Right lobe of liver (tissue), 6 donors: Measurements from ENCODE around the gene SNHG17. TPM values are rescaled to one million over a fixed set of nuclear protein-coding genes. Genes with fewer than 3 reads are reported as not detected.

Experiments used
- ATAC-seq, 4 donors: fragments of 200-7000 bp; cut with Tn5 transposase; one replicate each; pipeline ENCODE4 v1.9.1; 2020; ENCODE audit warnings: mild to moderate bottlenecking in 4 of 4, moderate library complexity in 4 of 4
- DNase-seq, 3 donors: peaks; one replicate each; pipeline ENCODE4 v3.0.0-alpha.2; 2020
- H3K27ac ChIP-seq, 3 donors: fragments of 200-600 bp; one replicate each; pipeline ENCODE4 v1.8.0; 2022
- H3K27me3 ChIP-seq, 2 donors: fragments of 200-600 bp; one replicate each; pipeline ENCODE4 v1.8.0; 2022
- H3K36me3 ChIP-seq, 4 donors: fragments of 200-600 bp; sonication (generic) in 1 of 4; one replicate each; pipeline versions ENCODE4 v1.5.1 to v1.8.0; 2017 to 2022; ENCODE audit warnings: control low read depth in 1 of 4
- H3K4me1 ChIP-seq, 4 donors: fragments of 200-600 bp; sonication (generic) in 1 of 4; one replicate each; pipeline versions ENCODE4 v1.5.1 to v1.8.0; 2017 to 2022; ENCODE audit warnings: control low read depth in 1 of 4
- H3K4me3 ChIP-seq, 3 donors: fragments of 200-600 bp; one replicate each; pipeline ENCODE4 v1.8.0; 2022
- H3K9me3 ChIP-seq, 4 donors: fragments of 200-600 bp; sonication (generic) in 1 of 4; one replicate each; pipeline versions ENCODE4 v1.5.1 to v1.8.0; 2017 to 2022; ENCODE audit warnings: control low read depth in 1 of 4
- POLR2A ChIP-seq: fragments of 450-650 bp; IDR thresholded peaks from one replicate; pipeline ENCODE4 v1.6.1; 2017; ENCODE audit warnings: antibody characterized with exemption, mild to moderate bottlenecking
- WGBS: methylation state at CpG from one replicate; pipeline ENCODE4 v1.1.6; 2018; ENCODE audit warnings: low coverage, low lambda C conversion rate; ENCODE audit not compliant: insufficient coverage; ENCODE audit errors: missing lambda C conversion rate; 5-methylcytosine and 5-hydroxymethylcytosine counted together
- intact Hi-C, 2 donors: fragments of 100-400 bp; cut with DNase I; formaldehyde crosslinking; loops; one replicate each; pipeline versions ENCODE4 v1.11.2 to v1.14.1; 2022
- total RNA-seq, 6 experiments: library from RNA; depleted of rRNA in 2 of 6; stranded (reverse); fragments of >200 nt in 2 of 6; fragmentation: NEBNext Ultra II Directional in 3 of 6; extraction: Animal tissue kit (Norgen Biotek cat#: 25700) in 3 of 6; gene quantifications; one replicate each; pipeline versions ENCODE4 v1.1.0 to v1.2.4, GENCODE V29; 2016 to 2023
- TF ChIP-seq, protein P1 (sequence below), 4 donors: fragments of 200-600 bp in 3 of 4; fragments of 450-650 bp in 1 of 4; IDR thresholded peaks; one replicate each; pipeline versions ENCODE4 v1.5.1 to v1.8.0; 2016 to 2022; ENCODE audit warnings: antibody characterized with exemption in 4 of 4, mild to moderate bottlenecking in 2 of 4
- donor health status: DM: no; HTN: yes; CAD: no.
- donor health status: DM: no; HTN: no; CAD: no.
- donor health status: DM: no; HTN: no; CAD: no.
- donor health status: DM: no; HTN: yes; CAD: no.
- donor health status: DM: no; HTN: yes; CAD: no.

The SNHG17 gene
- total RNA-seq, 6 experiments from 2014 or later, result 2.5 to 21.8 (median 8.5) TPM

DNA sequence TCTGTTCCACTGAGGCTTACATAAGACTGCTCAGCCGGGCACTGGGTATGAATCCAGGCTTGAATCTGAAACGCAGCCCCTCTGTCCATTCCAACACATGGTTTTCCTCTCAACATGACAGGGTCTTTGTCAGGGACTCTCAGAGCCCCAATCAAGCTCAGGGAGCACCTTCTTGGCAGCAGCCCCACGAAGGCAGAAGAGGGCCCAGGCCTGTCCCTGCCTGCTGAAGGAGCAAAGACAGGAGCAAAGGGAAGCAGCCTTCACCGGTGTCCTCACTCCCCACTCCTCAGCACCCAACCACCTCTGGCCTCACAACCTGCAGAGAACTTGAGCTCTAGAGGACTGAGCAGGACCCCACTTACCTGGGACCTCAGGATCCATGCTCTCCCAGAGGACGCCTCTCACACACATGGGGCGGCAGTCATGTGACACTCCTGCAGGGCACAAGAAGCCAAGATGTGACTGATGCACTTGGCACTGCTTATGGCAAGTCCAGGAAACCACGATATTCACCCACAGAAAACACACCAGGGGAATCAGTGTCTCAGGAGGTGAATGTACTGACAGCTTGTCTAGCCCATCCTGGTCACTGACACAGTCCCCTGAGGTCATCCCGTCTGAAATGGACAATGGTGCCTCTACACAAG, 4.3 kb downstream of the SNHG17 start:
- intact Hi-C loops, result no loop called here
- Histone ChIP-seq H3K4me3 (no peak overlapping the region), H3K4me1 (peaks cover 0 to 28% (median 13%) of the 10 kb centered on the region in 4 donors), H3K36me3 (peaks cover 3 to 73% (median 23%) of the 10 kb centered on the region in 4 donors), H3K27ac (no peak overlapping the region), H3K9me3 (no peaks in the 10 kb centered on the region), H3K27me3 (no peaks in the 10 kb centered on the region)
- WGBS, result 60% methylated on average over 5 of the region's 8 CpGs
- no peak for TF ChIP-seq POLR2A
- TF ChIP-seq, protein P1, sequence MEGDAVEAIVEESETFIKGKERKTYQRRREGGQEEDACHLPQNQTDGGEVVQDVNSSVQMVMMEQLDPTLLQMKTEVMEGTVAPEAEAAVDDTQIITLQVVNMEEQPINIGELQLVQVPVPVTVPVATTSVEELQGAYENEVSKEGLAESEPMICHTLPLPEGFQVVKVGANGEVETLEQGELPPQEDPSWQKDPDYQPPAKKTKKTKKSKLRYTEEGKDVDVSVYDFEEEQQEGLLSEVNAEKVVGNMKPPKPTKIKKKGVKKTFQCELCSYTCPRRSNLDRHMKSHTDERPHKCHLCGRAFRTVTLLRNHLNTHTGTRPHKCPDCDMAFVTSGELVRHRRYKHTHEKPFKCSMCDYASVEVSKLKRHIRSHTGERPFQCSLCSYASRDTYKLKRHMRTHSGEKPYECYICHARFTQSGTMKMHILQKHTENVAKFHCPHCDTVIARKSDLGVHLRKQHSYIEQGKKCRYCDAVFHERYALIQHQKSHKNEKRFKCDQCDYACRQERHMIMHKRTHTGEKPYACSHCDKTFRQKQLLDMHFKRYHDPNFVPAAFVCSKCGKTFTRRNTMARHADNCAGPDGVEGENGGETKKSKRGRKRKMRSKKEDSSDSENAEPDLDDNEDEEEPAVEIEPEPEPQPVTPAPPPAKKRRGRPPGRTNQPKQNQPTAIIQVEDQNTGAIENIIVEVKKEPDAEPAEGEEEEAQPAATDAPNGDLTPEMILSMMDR (IDR thresholded peaks at IDR 0.05), result no peak
- ATAC-seq (peak in 1 of 4 donors; percentile 7), DNase-seq (peak in 1 of 3 donors; percentile 43)

GRCh38 chr20:38429301-38429700, 5.8 kb downstream of the SNHG17 start:
- TF ChIP-seq, protein P1 (IDR thresholded peaks at IDR 0.05), result no peak
- TF ChIP-seq POLR2A, result no peak
- Histone ChIP-seq H3K36me3 (peaks cover 13 to 88% (median 36%) of the 10 kb centered on the region in 4 donors), H3K4me3 (no peak overlapping the region), H3K27ac (no peak overlapping the region), H3K4me1 (peaks cover 0 to 28% (median 13%) of the 10 kb centered on the region in 4 donors), H3K27me3 (no peaks in the 10 kb centered on the region), H3K9me3 (no peaks in the 10 kb centered on the region)
- DNase-seq (no peak), ATAC-seq (no peak)
- 76% methylated on average over 2 of the region's 3 CpGs for WGBS
- intact Hi-C loops, result no loop called here

DNA sequence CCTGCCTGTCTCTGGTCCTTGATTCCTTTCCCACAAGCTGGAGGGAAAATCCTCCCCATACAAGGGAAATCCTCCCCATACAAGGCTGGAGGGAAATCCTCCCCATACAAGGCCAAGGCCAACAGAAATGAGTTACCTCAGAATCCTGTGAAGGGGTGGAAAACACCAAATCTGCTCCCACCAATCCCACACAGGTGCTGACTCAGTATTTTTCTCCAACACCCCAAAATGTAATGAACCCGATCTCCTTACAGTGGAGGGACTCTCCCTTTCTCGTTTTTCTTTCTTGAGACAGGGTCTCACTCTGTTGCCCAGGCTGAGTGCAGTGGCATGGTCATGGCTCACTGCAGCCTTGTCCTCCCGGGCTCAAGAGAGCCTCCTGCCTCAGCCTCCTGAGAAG, 6.3 kb downstream of the SNHG17 start:
- TF ChIP-seq, protein P1 (IDR thresholded peaks at IDR 0.05), result no peak
- no peak for TF ChIP-seq POLR2A
- intact Hi-C loops, result no loop called here
- ATAC-seq (no peak), DNase-seq (no peak)
- Histone ChIP-seq H3K4me3 (no peak overlapping the region), H3K4me1 (peaks cover 0 to 28% (median 13%) of the 10 kb centered on the region in 4 donors), H3K27me3 (no peaks in the 10 kb centered on the region), H3K9me3 (no peaks in the 10 kb centered on the region), H3K27ac (peak overlapping the region in 1 of 3 donors; percentile 53), H3K36me3 (peaks cover 13 to 93% (median 39%) of the 10 kb centered on the region in 4 donors)
- 93% methylated on average over 3 of the region's 3 CpGs for WGBS

GRCh38 chr20:38427655-38428023, 7.5 kb downstream of the SNHG17 start:
- peak overlapping the region in 2 of 3 donors; percentile 52 to 53 for H3K27ac ChIP-seq
- no peaks in the 10 kb centered on the region for H3K9me3 ChIP-seq
- WGBS, result 31% methylated on average over 5 of the region's 5 CpGs
- no peaks in the 10 kb centered on the region for H3K27me3 ChIP-seq
- H3K4me3 ChIP-seq, result no peak overlapping the region
- TF ChIP-seq, protein P1 (IDR thresholded peaks at IDR 0.05), result no peak
- no peak for TF ChIP-seq POLR2A
- peaks cover 0 to 28% (median 13%) of the 10 kb centered on the region in 4 donors for H3K4me1 ChIP-seq
- H3K36me3 ChIP-seq, result peaks cover 14 to 96% (median 43%) of the 10 kb centered on the region in 4 donors
- intact Hi-C loops, result no loop called here
- ATAC-seq (peak; percentile 40 to 71 (median 62)), DNase-seq (peak in 1 of 3 donors; percentile 55)
